GM12878 (cell line): ENCODE results near the gene NLGN1. TPM values are rescaled to one million over a fixed set of nuclear protein-coding genes. Genes with fewer than 3 reads are reported as not detected.

Experiments used
- CREM ChIP-seq: IDR thresholded peaks from 2 replicates; pipeline ENCODE4 v1.6.1; 2014; ENCODE audit warnings: antibody characterized with exemption, low read depth
- E2F4 ChIP-seq: IDR thresholded peaks from 2 replicates; pipeline ENCODE4 v1.6.1; 2012; ENCODE audit warnings: low read depth, low read length, improper control_type of control experiment
- EED ChIP-seq: sonication (generic); IDR thresholded peaks from 2 replicates; pipeline ENCODE4 v1.6.1; 2016; ENCODE audit warnings: antibody characterized with exemption, low read depth
- ETV6 ChIP-seq, 2 experiments: fragments of 450-650 bp in 1 of 2; IDR thresholded peaks in 1 of 2; conservative IDR thresholded peaks in 1 of 2; 2 replicates each; pipeline ENCODE4 v1.6.1; 2014; ENCODE audit warnings: antibody characterized with exemption in 1 of 2, borderline replicate concordance in 1 of 2, low read depth in 1 of 2, mild to moderate bottlenecking in 1 of 2, moderate library complexity in 1 of 2
- RAD51 ChIP-seq: fragments of 450-650 bp; IDR thresholded peaks from 2 replicates; pipeline ENCODE4 v1.6.1; 2016; ENCODE audit warnings: moderate library complexity, mild to moderate bottlenecking, inconsistent platforms
- USF1 ChIP-seq: IDR thresholded peaks from 2 replicates; pipeline ENCODE4 v1.6.1; 2011; ENCODE audit warnings: borderline replicate concordance, low read depth, mild to moderate bottlenecking, moderate library complexity, mixed read lengths, low read length; ENCODE audit not compliant: insufficient read depth; ENCODE audit errors: extremely low read length
- ZBED1 ChIP-seq: IDR thresholded peaks from 2 replicates; pipeline ENCODE4 v1.6.1; 2016; ENCODE audit warnings: borderline replicate concordance
- ZNF24 ChIP-seq: fragments of 450-650 bp; IDR thresholded peaks from 2 replicates; pipeline ENCODE4 v1.6.1; 2017; ENCODE audit warnings: antibody characterized with exemption, mild to moderate bottlenecking
- ZNF592 ChIP-seq: fragments of 450-650 bp; IDR thresholded peaks from 2 replicates; pipeline ENCODE4 v1.6.1; 2017; ENCODE audit warnings: mild to moderate bottlenecking, moderate library complexity
- polyA plus RNA-seq, 11 experiments: library from polyadenylated mRNA; depleted of rRNA in 4 of 11; unstranded in 6 of 11; stranded (reverse) in 5 of 11; fragments of >200 nt; fragmentation: Nextera tagmentation in 4 of 11; fragmentation: Illumina TruSeq in 1 of 11; extraction: Ambion mirVana in 4 of 11; extraction: Trizol in 1 of 11; gene quantifications; 1 replicate in 1 of 11; 2 replicates in 10 of 11; pipeline versions ENCODE4 v1.2.1 to v1.2.3, GENCODE V29; 2011 to 2016; ENCODE audit warnings: inconsistent platforms in 2 of 11, missing spikeins in 2 of 11, low read depth in 1 of 11
- total RNA-seq, 4 experiments: library from RNA; depleted of rRNA in 3 of 4; stranded (reverse); fragments of >200 nt in 3 of 4; fragmentation: Illumina TruSeq in 1 of 4; extraction: Trizol in 1 of 4; gene quantifications; 2 replicates each; pipeline versions ENCODE4 v1.2.1 to v1.2.3, GENCODE V29; 2013 to 2021

The NLGN1 gene
- total and polyA plus RNA-seq, 10 of the 15 experiments (the other 5 are each of a cell fraction or from before 2014, with no cell fraction given): not detected

- no peak for TF ChIP-seq USF1
- no peak for TF ChIP-seq ZNF24
- TF ChIP-seq CREM: no peak
- TF ChIP-seq ZBED1: no peak
- no peak for TF ChIP-seq RAD51
- no peak for TF ChIP-seq ETV6 (conservative IDR thresholded peaks at IDR 0.05 in 1 of 2, IDR thresholded peaks at IDR 0.05 in 1 of 2; ENCODE audit: borderline replicate concordance in 1 of 2, low read depth in 1 of 2)
- no peak for TF ChIP-seq E2F4
- no peak for TF ChIP-seq EED
- TF ChIP-seq ZNF592: no peak
- TF ChIP-seq, all 136 proteins: peak for 0
Observed at GRCh38 chr3:174168026-174168425, 770.5 kb downstream of the NLGN1 start (continued).
